HepG2 (cell line): Measurements from ENCODE around the gene PRKD2. TPM values are rescaled to one million over a fixed set of nuclear protein-coding genes. Genes with fewer than 3 reads are reported as not detected.

Experiments used
- ATF2 ChIP-seq: sonication (generic); formaldehyde crosslinking; IDR thresholded peaks from 2 replicates; pipeline ENCODE4 v1.4.0; 2020; ENCODE audit warnings: missing genetic modification reagents
- DDIT3 ChIP-seq: sonication (generic); formaldehyde crosslinking; IDR thresholded peaks from 2 replicates; pipeline ENCODE4 v1.4.0; 2020; ENCODE audit warnings: mild to moderate bottlenecking, missing genetic modification reagents
- ESRRA ChIP-seq: sonication (generic); formaldehyde crosslinking; IDR thresholded peaks from 2 replicates; pipeline ENCODE4 v1.5.1; 2020; ENCODE audit warnings: mild to moderate bottlenecking, low read depth, missing genetic modification reagents
- FOXO4 ChIP-seq: sonication (generic); formaldehyde crosslinking; conservative IDR thresholded peaks from 2 replicates; pipeline ENCODE4 v1.8.1; 2023; ENCODE audit warnings: missing genetic modification reagents
- HOXA3 ChIP-seq: sonication (generic); formaldehyde crosslinking; IDR thresholded peaks from 2 replicates; pipeline ENCODE4 v1.5.0; 2020; ENCODE audit warnings: missing genetic modification reagents
- NFE2L2 ChIP-seq: fragments of 150-350 bp; IDR thresholded peaks from 2 replicates; pipeline ENCODE4 v1.6.1; 2014; ENCODE audit warnings: low read length
- PAWR ChIP-seq: sonication (generic); formaldehyde crosslinking; IDR thresholded peaks from 2 replicates; pipeline ENCODE4 v1.4.0; 2020; ENCODE audit warnings: missing genetic modification reagents, mild to moderate bottlenecking, borderline replicate concordance
- RFXANK ChIP-seq: IDR thresholded peaks from 2 replicates; pipeline ENCODE4 v1.6.1; 2016
- TARDBP ChIP-seq: sonication (generic); formaldehyde crosslinking; IDR thresholded peaks from 2 replicates; pipeline ENCODE4 v1.8.0; 2022; ENCODE audit warnings: mild to moderate bottlenecking, missing genetic modification reagents
- ZBTB10 ChIP-seq: sonication (generic); formaldehyde crosslinking; IDR thresholded peaks from 2 replicates; pipeline ENCODE4 v1.4.0; 2020; ENCODE audit warnings: missing genetic modification reagents, borderline replicate concordance
- ZBTB43 ChIP-seq: sonication (generic); formaldehyde crosslinking; conservative IDR thresholded peaks from 2 replicates; pipeline ENCODE4 v1.4.0; 2020; ENCODE audit warnings: missing genetic modification reagents
- ZNF10 ChIP-seq: sonication (generic); formaldehyde crosslinking; IDR thresholded peaks from 2 replicates; pipeline ENCODE4 v1.4.0; 2020; ENCODE audit warnings: mild to moderate bottlenecking, low read depth, missing genetic modification reagents, borderline replicate concordance
- ZNF20 ChIP-seq: sonication (generic); formaldehyde crosslinking; IDR thresholded peaks from 2 replicates; pipeline ENCODE4 v1.4.0; 2020; ENCODE audit warnings: mild to moderate bottlenecking, moderate library complexity, missing genetic modification reagents
- ZNF274 ChIP-seq: sonication (generic); formaldehyde crosslinking; IDR thresholded peaks from 2 replicates; pipeline ENCODE4 v1.5.1; 2020; ENCODE audit warnings: mild to moderate bottlenecking, missing genetic modification reagents
- ZNF362 ChIP-seq: sonication (generic); formaldehyde crosslinking; IDR thresholded peaks from 2 replicates; pipeline ENCODE4 v1.4.0; 2020; ENCODE audit warnings: missing genetic modification reagents, mild to moderate bottlenecking, borderline replicate concordance
- ZNF382 ChIP-seq: sonication (generic); formaldehyde crosslinking; IDR thresholded peaks from 2 replicates; pipeline ENCODE4 v1.5.0; 2020; ENCODE audit warnings: missing genetic modification reagents, mild to moderate bottlenecking, borderline replicate concordance
- ZNF512 ChIP-seq: sonication (generic); formaldehyde crosslinking; IDR thresholded peaks from 2 replicates; pipeline ENCODE4 v1.4.0; 2020; ENCODE audit warnings: mild to moderate bottlenecking, missing genetic modification reagents
- ZNF616 ChIP-seq: sonication (generic); formaldehyde crosslinking; IDR thresholded peaks from 2 replicates; pipeline ENCODE4 v1.5.0; 2020; ENCODE audit warnings: low read depth, mild to moderate bottlenecking, missing genetic modification reagents
- ZNF619 ChIP-seq: sonication (generic); formaldehyde crosslinking; IDR thresholded peaks from 2 replicates; pipeline ENCODE4 v1.4.0; 2020; ENCODE audit warnings: mild to moderate bottlenecking, missing genetic modification reagents
- ZNF749 ChIP-seq: sonication (generic); formaldehyde crosslinking; IDR thresholded peaks from 2 replicates; pipeline ENCODE4 v1.8.0; 2022; ENCODE audit warnings: mild to moderate bottlenecking, missing genetic modification reagents, moderate library complexity, borderline replicate concordance
- polyA plus RNA-seq, 8 experiments: library from polyadenylated mRNA; depleted of rRNA in 3 of 8; stranded (reverse) in 7 of 8; unstranded in 1 of 8; fragments of >200 nt; fragmentation: Illumina TruSeq in 4 of 8; extraction: Trizol in 4 of 8; gene quantifications; 2 replicates each; pipeline versions ENCODE4 v1.2.1 to v1.2.3, GENCODE V29; 2011 to 2016; ENCODE audit warnings: low read depth in 4 of 8, missing spikeins in 1 of 8, mixed read lengths in 1 of 8; ENCODE audit not compliant: insufficient read depth in 1 of 8
- total RNA-seq, 5 experiments: library from RNA; depleted of rRNA; stranded (reverse); fragments of >200 nt; fragmentation: Illumina TruSeq; extraction: Trizol; gene quantifications; 2 replicates each; pipeline ENCODE4 v1.2.3, GENCODE V29; 2016; ENCODE audit warnings: low read depth in 1 of 5

Gene PRKD2
- total and polyA plus RNA-seq, 2 of the 13 experiments (the other 11 are each of a cell fraction or from before 2014, with no cell fraction given) = 6.7 to 7.3 TPM

GRCh38 chr19:46761418-46761831, 44.5 kb upstream of the PRKD2 start (continued):
- TF ChIP-seq ZNF616 (CRISPR knock-in tag) = peak; percentile 43; the same call in 1 of the 2 replicates
- no peak for TF ChIP-seq FOXO4
- TF ChIP-seq TARDBP (CRISPR knock-in tag) = no peak
- no peak for TF ChIP-seq HOXA3 (CRISPR knock-in tag)
- no peak for TF ChIP-seq NFE2L2
- no peak for TF ChIP-seq ESRRA
- no peak for TF ChIP-seq ZBTB10 (CRISPR knock-in tag)
- TF ChIP-seq ZBTB43 (CRISPR knock-in tag) = peak; percentile 91
- TF ChIP-seq ZNF362 = peak; percentile 53; the same call in 1 of the 2 replicates
- no peak for TF ChIP-seq DDIT3 (CRISPR knock-in tag)
- no peak for TF ChIP-seq ZNF619 (CRISPR knock-in tag)
- no peak for TF ChIP-seq ZNF512
- TF ChIP-seq ZNF382 (CRISPR knock-in tag) = no peak
- TF ChIP-seq ATF2 (CRISPR knock-in tag) = no peak
- TF ChIP-seq PAWR (CRISPR knock-in tag) = no peak
- no peak for TF ChIP-seq RFXANK (CRISPR knock-in tag)
- TF ChIP-seq ZNF20 = no peak
- TF ChIP-seq ZNF749 (CRISPR knock-in tag) = no peak
- TF ChIP-seq ZNF10 (CRISPR knock-in tag) = no peak
- no peak for TF ChIP-seq ZNF274 (CRISPR knock-in tag)
